Upper lobe of right lung (tissue), 1 donor: ENCODE measurements around the gene NUDT8. TPM values are rescaled to one million over a fixed set of nuclear protein-coding genes. Genes with fewer than 3 reads are reported as not detected.
A peak's percentile ranks its signal among the peaks of the same experiment; 100 is the strongest.

Experiments used
- ATAC-seq: fragments of 200-7000 bp; cut with Tn5 transposase; one replicate; pipeline ENCODE4 v1.9.1; 2020; ENCODE audit warnings: mild to moderate bottlenecking, moderate library complexity
- DNase-seq: peaks from one replicate; pipeline ENCODE4 v3.0.0-alpha.2; 2020
- H3K27ac ChIP-seq: fragments of 200-600 bp; one replicate; pipeline ENCODE4 v1.8.0; 2022
- H3K27me3 ChIP-seq: fragments of 200-600 bp; one replicate; pipeline ENCODE4 v1.8.0; 2022; ENCODE audit warnings: mild to moderate bottlenecking
- H3K36me3 ChIP-seq: fragments of 200-600 bp; one replicate; pipeline ENCODE4 v1.8.0; 2022
- H3K4me1 ChIP-seq: fragments of 200-600 bp; one replicate; pipeline ENCODE4 v1.8.0; 2022
- H3K4me3 ChIP-seq: fragments of 200-600 bp; one replicate; pipeline ENCODE4 v1.8.0; 2022; ENCODE audit warnings: mild to moderate bottlenecking
- H3K9me3 ChIP-seq: fragments of 200-600 bp; one replicate; pipeline ENCODE4 v1.8.0; 2022
- intact Hi-C: fragments of 100-400 bp; cut with DNase I; formaldehyde crosslinking; loops from one replicate; pipeline ENCODE4 v1.11.0; 2022
- total RNA-seq: library from RNA; stranded (reverse); fragmentation: NEBNext Ultra II Directional; extraction: Animal tissue kit (Norgen Biotek cat#: 25700); gene quantifications from one replicate; pipeline ENCODE4 v1.2.1, GENCODE V29; 2021
- TF ChIP-seq, protein P1 (sequence below): fragments of 200-600 bp; IDR thresholded peaks from one replicate; pipeline ENCODE4 v1.8.0; 2022; ENCODE audit warnings: antibody characterized with exemption
- donor health status: DM: no; HTN: yes; CAD: no; lungs with severe emphysema.

NUDT8 gene
- total RNA-seq, 1 donor from 2014 or later = 12.2 TPM

DNA sequence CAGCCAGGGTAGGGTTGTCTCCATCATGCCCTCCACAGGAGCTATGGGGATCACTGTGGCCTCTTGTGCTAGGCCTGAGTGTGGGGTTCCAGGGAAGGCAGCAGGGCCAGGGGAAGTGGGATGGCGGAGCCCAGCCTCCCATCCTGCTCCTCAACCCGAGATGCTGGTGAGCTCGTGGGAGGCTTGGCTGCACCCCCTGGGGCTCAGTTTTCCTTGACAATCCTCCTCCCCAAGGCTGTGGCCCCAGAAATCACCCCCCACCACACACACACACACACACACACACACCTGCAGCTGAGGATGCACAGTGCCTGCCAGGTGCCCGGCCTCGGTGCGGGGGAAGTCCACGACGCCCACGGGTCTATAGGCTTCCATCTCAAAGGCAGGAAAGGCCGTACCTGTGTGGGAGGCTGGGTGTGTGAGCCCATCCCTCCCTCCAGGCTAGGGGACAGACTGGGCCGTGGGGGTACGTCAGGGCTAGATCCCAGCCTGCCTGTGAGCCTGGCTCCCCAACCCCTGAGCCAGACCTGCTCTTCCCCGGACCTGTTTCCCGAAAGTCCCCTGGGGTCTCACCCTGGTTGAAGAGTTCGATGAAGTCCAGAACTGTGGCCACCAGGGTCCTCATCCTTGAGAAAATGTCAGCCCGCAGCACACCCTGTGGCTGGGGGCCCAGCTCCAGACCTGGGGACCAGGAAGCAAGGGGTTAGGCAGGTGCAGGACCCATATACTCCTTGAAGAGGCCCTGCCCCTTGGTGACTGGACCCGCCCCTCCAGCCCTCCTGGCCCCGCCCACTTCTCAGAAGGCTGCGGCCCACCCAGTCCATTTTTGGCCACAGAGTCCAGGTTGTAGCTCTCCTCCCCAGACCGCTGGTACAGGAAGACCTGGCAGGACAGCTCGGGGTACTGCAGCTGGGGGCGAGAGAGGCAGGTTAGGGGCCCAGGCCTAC, 15.0 kb upstream of the NUDT8 start:
- Histone ChIP-seq H3K27ac (no peak overlapping the region), H3K27me3 (peaks cover 11% of the 10 kb centered on the region), H3K4me3 (no peak overlapping the region), H3K36me3 (no peaks in the 10 kb centered on the region), H3K4me1 (no peaks in the 10 kb centered on the region), H3K9me3 (no peaks in the 10 kb centered on the region)
- intact Hi-C loops = no loop called here
- no peak for ATAC-seq
- TF ChIP-seq, protein P1, sequence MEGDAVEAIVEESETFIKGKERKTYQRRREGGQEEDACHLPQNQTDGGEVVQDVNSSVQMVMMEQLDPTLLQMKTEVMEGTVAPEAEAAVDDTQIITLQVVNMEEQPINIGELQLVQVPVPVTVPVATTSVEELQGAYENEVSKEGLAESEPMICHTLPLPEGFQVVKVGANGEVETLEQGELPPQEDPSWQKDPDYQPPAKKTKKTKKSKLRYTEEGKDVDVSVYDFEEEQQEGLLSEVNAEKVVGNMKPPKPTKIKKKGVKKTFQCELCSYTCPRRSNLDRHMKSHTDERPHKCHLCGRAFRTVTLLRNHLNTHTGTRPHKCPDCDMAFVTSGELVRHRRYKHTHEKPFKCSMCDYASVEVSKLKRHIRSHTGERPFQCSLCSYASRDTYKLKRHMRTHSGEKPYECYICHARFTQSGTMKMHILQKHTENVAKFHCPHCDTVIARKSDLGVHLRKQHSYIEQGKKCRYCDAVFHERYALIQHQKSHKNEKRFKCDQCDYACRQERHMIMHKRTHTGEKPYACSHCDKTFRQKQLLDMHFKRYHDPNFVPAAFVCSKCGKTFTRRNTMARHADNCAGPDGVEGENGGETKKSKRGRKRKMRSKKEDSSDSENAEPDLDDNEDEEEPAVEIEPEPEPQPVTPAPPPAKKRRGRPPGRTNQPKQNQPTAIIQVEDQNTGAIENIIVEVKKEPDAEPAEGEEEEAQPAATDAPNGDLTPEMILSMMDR = no peak
- DNase-seq = peak; percentile 36

DNA sequence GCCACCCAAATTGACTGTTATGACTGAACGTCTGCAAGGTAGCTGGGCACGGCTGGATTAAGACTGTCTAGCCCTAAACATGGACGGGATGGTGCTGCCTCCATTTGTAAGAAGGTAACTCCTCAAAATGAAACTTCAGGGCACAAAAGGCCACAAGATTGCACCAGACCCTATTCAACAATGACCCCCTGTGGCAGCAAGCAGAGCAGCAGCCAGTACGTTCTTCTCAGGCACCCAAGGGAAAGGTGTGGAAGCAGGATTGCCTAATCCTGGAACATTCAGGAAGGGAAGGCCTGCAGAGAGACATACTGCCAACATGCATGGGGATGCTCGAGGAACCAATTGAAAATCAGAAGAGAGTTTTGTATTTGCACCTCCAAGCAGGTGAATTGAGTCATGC, 14.3 kb upstream of the NUDT8 start:
- no peak for DNase-seq
- Histone ChIP-seq H3K9me3 (no peaks in the 10 kb centered on the region), H3K4me3 (no peak overlapping the region), H3K4me1 (no peaks in the 10 kb centered on the region), H3K27me3 (peaks cover 15% of the 10 kb centered on the region), H3K36me3 (no peaks in the 10 kb centered on the region), H3K27ac (no peak overlapping the region)
- ATAC-seq = no peak
- TF ChIP-seq, protein P1 = peak; percentile 8
- intact Hi-C loops = no loop called here

DNA sequence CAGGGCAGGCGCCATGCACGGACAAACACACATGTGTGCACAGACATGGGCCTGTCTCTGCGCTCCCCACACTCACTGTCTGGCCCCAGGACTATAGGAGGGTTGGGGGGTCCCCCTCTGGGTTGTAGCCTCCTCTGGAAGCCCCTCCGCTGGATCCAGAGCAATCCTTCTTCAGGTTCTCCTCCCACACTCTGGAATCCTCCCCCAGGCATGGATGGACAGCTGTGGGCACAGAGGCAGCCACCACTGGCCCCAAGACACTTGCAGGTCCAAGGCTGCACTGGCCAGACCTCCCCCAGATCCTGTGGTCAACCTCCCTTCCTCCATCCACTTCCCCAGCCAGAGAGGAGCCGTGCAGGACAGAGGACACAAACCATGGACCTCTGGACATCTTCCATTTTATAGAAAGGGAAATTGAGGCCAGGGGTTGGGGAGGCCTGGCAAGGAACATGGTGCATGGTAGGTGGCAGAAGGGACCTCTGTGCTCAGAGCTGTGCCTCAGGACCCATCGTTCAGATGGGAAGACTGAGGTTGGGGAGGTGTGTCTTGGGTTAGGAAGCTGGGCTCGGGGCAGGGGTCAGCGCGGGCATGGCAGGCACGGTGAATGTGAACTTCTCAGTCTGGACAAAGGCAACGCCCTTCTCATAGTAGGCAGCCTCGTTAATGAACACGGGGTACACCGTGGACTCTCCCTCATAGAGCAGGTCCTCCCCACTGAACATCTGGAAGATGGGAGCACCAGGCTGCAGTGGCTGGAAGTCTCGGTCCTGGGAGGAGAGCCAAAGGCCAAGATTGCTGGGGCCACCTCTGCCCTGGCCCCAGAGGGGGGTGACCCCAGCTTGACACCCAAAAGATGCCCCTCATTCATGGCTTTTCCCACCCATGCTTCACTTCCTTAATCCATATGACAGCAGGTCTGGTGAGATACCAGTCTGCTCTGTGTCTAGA, 12.7 kb upstream of the NUDT8 start:
- Histone ChIP-seq H3K36me3 (no peaks in the 10 kb centered on the region), H3K27ac (no peak overlapping the region), H3K9me3 (no peaks in the 10 kb centered on the region), H3K4me3 (no peak overlapping the region), H3K27me3 (peaks cover 15% of the 10 kb centered on the region), H3K4me1 (no peaks in the 10 kb centered on the region)
- TF ChIP-seq, protein P1 = no peak
- DNase-seq (peak; percentile 36), ATAC-seq (no peak)
- intact Hi-C loops = no loop called here

DNA sequence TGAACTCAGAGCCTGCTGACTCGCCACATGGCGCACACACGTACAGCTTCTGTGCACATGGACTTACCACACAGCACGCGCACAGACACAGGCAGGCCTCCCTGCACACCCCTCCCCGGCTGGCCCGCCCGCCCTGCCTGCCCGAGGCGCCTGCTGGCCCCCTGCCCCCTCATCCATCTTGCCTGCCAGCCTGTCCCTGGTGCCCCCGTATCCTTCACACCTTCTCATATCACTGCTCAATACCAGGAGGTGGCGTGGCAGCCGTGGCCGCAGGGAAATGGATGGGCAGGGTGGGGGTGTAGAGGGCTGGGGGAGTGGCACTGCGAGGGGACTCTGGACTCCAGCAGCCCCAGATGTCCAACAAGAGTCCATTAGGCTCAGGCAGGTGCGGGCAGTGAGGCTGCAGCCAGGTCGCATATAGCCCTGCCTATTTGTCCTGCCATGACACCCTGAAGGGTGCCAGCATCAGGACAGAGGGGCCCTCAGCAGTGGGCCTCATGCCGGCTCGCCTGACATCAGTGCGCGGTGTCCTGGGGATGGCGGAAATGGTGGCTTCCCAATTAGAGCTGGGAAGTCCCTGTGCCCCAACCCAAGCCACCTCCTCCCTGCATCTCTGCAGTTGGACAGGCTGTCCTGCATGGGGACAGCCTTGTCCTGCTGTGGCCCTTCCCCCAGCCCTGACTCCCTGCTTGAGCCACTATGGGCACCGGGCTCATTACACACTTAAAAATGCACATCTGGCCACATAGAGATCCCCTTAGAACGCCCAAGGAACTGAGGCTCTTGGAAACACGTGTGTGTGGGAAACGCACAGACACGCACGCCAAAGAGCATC, 11.8 kb upstream of the NUDT8 start:
- TF ChIP-seq, protein P1 = no peak
- Histone ChIP-seq H3K36me3 (no peaks in the 10 kb centered on the region), H3K4me1 (no peaks in the 10 kb centered on the region), H3K9me3 (no peaks in the 10 kb centered on the region), H3K27me3 (peaks cover 15% of the 10 kb centered on the region), H3K27ac (no peak overlapping the region), H3K4me3 (no peak overlapping the region)
- intact Hi-C loops = no loop called here
- DNase-seq (peak; percentile 56), ATAC-seq (no peak)

DNA sequence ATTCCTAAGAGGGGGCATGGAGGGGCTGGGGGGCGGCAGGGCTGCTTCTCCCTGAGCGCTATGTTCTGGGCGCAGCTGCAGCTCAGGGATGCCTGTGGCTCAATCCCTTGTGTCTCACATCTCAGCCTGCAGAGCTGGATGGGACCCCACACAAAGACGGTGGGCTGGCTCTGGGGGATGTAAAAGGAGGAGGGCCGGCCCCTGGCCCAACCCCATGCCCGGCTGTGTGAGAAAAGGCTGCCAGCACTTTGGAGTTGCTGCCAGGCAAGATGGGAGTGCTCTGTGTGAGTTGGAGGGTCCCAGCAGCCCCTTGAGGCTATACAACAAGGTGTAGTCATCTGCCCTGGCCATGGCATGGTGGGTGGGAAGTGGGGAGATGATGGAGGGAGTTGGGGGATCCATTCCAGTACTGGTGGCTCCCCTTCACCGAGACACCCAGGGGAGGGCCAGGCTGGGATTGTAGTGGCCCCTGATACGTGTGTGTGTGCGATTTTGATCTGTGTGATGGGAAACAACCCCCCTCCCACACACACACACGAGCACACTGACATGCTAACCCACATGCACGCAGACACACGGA, 11.1 kb upstream of the NUDT8 start:
- ATAC-seq = no peak

More for the DNA sequence above, 11.1 kb upstream of the NUDT8 start:
- Histone ChIP-seq H3K27me3 (peaks cover 11% of the 10 kb centered on the region), H3K4me1 (no peaks in the 10 kb centered on the region), H3K9me3 (no peaks in the 10 kb centered on the region), H3K27ac (no peak overlapping the region), H3K36me3 (no peaks in the 10 kb centered on the region), H3K4me3 (no peak overlapping the region)
- TF ChIP-seq, protein P1 = no peak
- intact Hi-C loops = no loop called here
- peak; percentile 49 for DNase-seq
